Ovary (tissue), 9 donors: ENCODE data around the gene WNT9A. TPM values are rescaled to one million over a fixed set of nuclear protein-coding genes. Genes with fewer than 3 reads are reported as not detected.

ENCODE experiments used
- DNase-seq, 5 donors: peaks; one replicate each; pipeline ENCODE4 v3.0.0-alpha.2; 2019 to 2020
- H3K27ac ChIP-seq, 2 donors: fragments of 200-600 bp; one replicate each; pipeline versions ENCODE4 v1.5.1 to v1.8.0; 2019 to 2022
- H3K27me3 ChIP-seq: fragments of 200-600 bp; one replicate; pipeline ENCODE4 v1.8.0; 2022
- H3K36me3 ChIP-seq: fragments of 200-600 bp; sonication (generic); one replicate; pipeline ENCODE4 v1.5.1; 2019
- H3K4me1 ChIP-seq: one replicate; pipeline ENCODE4 v1.8.1; 2013; ENCODE audit warnings: mild to moderate bottlenecking, moderate library complexity; ENCODE audit not compliant: insufficient read depth
- H3K4me3 ChIP-seq: fragments of 200-600 bp; sonication (generic); one replicate; pipeline ENCODE4 v1.5.1; 2017
- H3K9me3 ChIP-seq, 2 donors: fragments of 200-600 bp in 1 of 2; sonication (generic) in 1 of 2; one replicate each; pipeline versions ENCODE4 v1.5.1 to v1.8.1; 2013 to 2019; ENCODE audit warnings: mild to moderate bottlenecking in 1 of 2, moderate library complexity in 1 of 2
- CTCF ChIP-seq, 3 donors: fragments of 450-650 bp in 2 of 3; fragments of 200-600 bp in 1 of 3; IDR thresholded peaks; one replicate each; pipeline versions ENCODE4 v1.5.1 to v1.8.0; 2016 to 2022; ENCODE audit warnings: antibody characterized with exemption in 3 of 3, mild to moderate bottlenecking in 1 of 3
- EP300 ChIP-seq: sonication (generic); formaldehyde crosslinking; IDR thresholded peaks from one replicate; pipeline ENCODE4 v1.6.1; 2017; ENCODE audit warnings: antibody characterized with exemption
- POLR2A ChIP-seq: fragments of 450-650 bp; IDR thresholded peaks from one replicate; pipeline ENCODE4 v1.6.1; 2017; ENCODE audit warnings: antibody characterized with exemption, mild to moderate bottlenecking, moderate library complexity
- WGBS, 3 donors: extraction: QIAGEN DNeasy Blood & Tissue Kit in 1 of 3; methylation state at CpG; one replicate each; pipeline versions ENCODE4 v1.1.5 to v1.1.7; 2013 to 2017; 5-methylcytosine and 5-hydroxymethylcytosine counted together
- intact Hi-C, 4 donors: fragments of 100-400 bp; cut with DNase I; formaldehyde crosslinking; loops; one replicate each; pipeline versions ENCODE4 v1.11.0 to v1.15.1; 2022 to 2023
- polyA plus RNA-seq, 2 donors: library from polyadenylated mRNA; stranded (reverse); fragments of 200-250 nt in 1 of 2; fragments of 350-450 nt in 1 of 2; fragmentation: Illumina TruSeq in 1 of 2; extraction: RNeasy Lipid Tissue Mini Kit (QIAGEN cat#74804) in 1 of 2; gene quantifications; one replicate each; pipeline ENCODE4 v1.2.3, GENCODE V29; 2013 to 2014
- total RNA-seq, 7 donors: library from RNA; depleted of rRNA in 2 of 7; stranded (reverse); fragments of >200 nt in 2 of 7; fragmentation: NEBNext Ultra II Directional in 3 of 7; extraction: Animal tissue kit (Norgen Biotek cat#: 25700) in 3 of 7; gene quantifications; one replicate each; pipeline versions ENCODE4 v1.1.0 to v1.2.4, GENCODE V29; 2016 to 2023
- donor health status: DM: no; HTN: no; CAD: no; lungs with moderate emphysema.
- donor health status: DM: no; HTN: no; CAD: no.
- donor health status: Bipolar disorder and iron deficiency.
- donor health status: DM: yes; HTN: yes; CAD: no.
- donor health status: DM: no; HTN: no; CAD: no.
- donor health status: DM: yes; HTN: yes; CAD: no.

WNT9A gene
- total and polyA plus RNA-seq, 9 donors, result 1.1 to 15.9 (median 9.8) TPM

GRCh38 chr1:227950735-227951346 is 3.1 kb upstream of the WNT9A start:
- no peak overlapping the region for H3K4me3 ChIP-seq
- peaks cover 7% of the 10 kb centered on the region for H3K4me1 ChIP-seq
- no peaks in the 10 kb centered on the region for H3K27me3 ChIP-seq
- DNase-seq, result no peak
- H3K27ac ChIP-seq, result no peak overlapping the region
- intact Hi-C loops, result loop anchor here in 1 of 4 donors (5.0 kb wide), 1 partner anchor 469 kb away; no protein-coding TSS in a partner anchor
- H3K36me3 ChIP-seq, result no peaks in the 10 kb centered on the region
- no peak for TF ChIP-seq EP300
- TF ChIP-seq CTCF (IDR thresholded peaks at IDR 0.05), result no peak
- no peak for TF ChIP-seq POLR2A
- no peaks in the 10 kb centered on the region for H3K9me3 ChIP-seq
- 84 to 88% (median 88%) methylated on average over 8 of the region's 8 CpGs for WGBS, 3 donors

GRCh38 chr1:227949954-227950734 is 2.4 kb upstream of the WNT9A start:
- no peaks in the 10 kb centered on the region for H3K9me3 ChIP-seq

GRCh38 chr1:227949341-227949921 is 1.7 kb upstream of the WNT9A start:
- no peaks in the 10 kb centered on the region for H3K36me3 ChIP-seq
- H3K9me3 ChIP-seq, result no peaks in the 10 kb centered on the region
- DNase-seq, result no peak
- no peak overlapping the region for H3K27ac ChIP-seq
- H3K4me3 ChIP-seq, result no peak overlapping the region
- peaks cover 10% of the 10 kb centered on the region for H3K4me1 ChIP-seq
- H3K27me3 ChIP-seq, result no peaks in the 10 kb centered on the region
- intact Hi-C loops, result loop anchor here (5.0 to 10.0 kb wide), 4 partner anchors 185 to 467 kb away; partner anchors contain the start of genes JMJD4 (in 2 of the 4) and SNAP47 (in 2 of the 4)
- 77 to 86% (median 79%) methylated on average over 11 of the region's 11 CpGs for WGBS, 3 donors
- no peak for TF ChIP-seq EP300
- TF ChIP-seq CTCF (IDR thresholded peaks at IDR 0.05), result no peak
- no peak for TF ChIP-seq POLR2A

More at GRCh38 chr1:227949954-227950734, 2.4 kb upstream of the WNT9A start:
- intact Hi-C loops, result loop anchor here (5.0 to 10.0 kb wide), 4 partner anchors 185 to 468 kb away; partner anchors contain the start of genes JMJD4 (in 2 of the 4) and SNAP47 (in 2 of the 4)
- Histone ChIP-seq H3K27ac (no peak overlapping the region), H3K4me1 (peaks cover 10% of the 10 kb centered on the region), H3K36me3 (no peaks in the 10 kb centered on the region), H3K27me3 (no peaks in the 10 kb centered on the region), H3K4me3 (no peak overlapping the region)
- no peak for DNase-seq
- TF ChIP-seq CTCF (IDR thresholded peaks at IDR 0.05) (no peak), POLR2A (no peak), EP300 (no peak)
- whole genome bisulfite sequencing, 3 donors, result 86 to 92% (median 89%) methylated on average over 13 of the region's 13 CpGs

GRCh38 chr1:227948493-227949260 is 945 bp upstream of the WNT9A start:
- intact Hi-C loops, result loop anchor here (5.0 to 10.0 kb wide), 4 partner anchors 184 to 466 kb away; partner anchors contain the start of genes JMJD4 (in 2 of the 4) and SNAP47 (in 2 of the 4)
- H3K27ac ChIP-seq, result peak overlapping the region; percentile 67 to 70
- no peaks in the 10 kb centered on the region for H3K9me3 ChIP-seq
- no peaks in the 10 kb centered on the region for H3K27me3 ChIP-seq
- H3K4me1 ChIP-seq, result peaks cover 10% of the 10 kb centered on the region
- WGBS, 3 donors, result 18 to 25% (median 24%) methylated on average over 23 to 25 of the region's 25 CpGs
- peak overlapping the region; percentile 67 for H3K4me3 ChIP-seq
- H3K36me3 ChIP-seq, result no peaks in the 10 kb centered on the region
- TF ChIP-seq CTCF (IDR thresholded peaks at IDR 0.05) (no peak), EP300 (no peak), POLR2A (no peak)
- no peak for DNase-seq
